ENCODE results near the gene FBXO46.
A peak's percentile ranks its signal among the peaks of the same experiment; 100 is the strongest.

FBXO46 gene

GRCh38 chr19:45730368-45731288 lies at the start of gene FBXO46:
TSS of gene FBXO46 (minus strand) at chr19:45730896. CDS start at chr19:45713495, 17,401 bp downstream.
- DNase-seq: peak; percentile 82 to 93

- DNase-seq: no peak
Measured at GRCh38 chr19:45780146-45780447, 49.4 kb upstream of the FBXO46 start.

GRCh38 chr19:45779231-45780145 lies 48.8 kb upstream of the FBXO46 start:
- no peak for DNase-seq

GRCh38 chr19:45778010-45778661 lies 47.4 kb upstream of the FBXO46 start:
- no peak for DNase-seq

GRCh38 chr19:45777395-45777961 lies 46.8 kb upstream of the FBXO46 start:
- DNase-seq: no peak

- no peak for DNase-seq
Measured at GRCh38 chr19:45774765-45775164, 44.1 kb upstream of the FBXO46 start.

- no peak for DNase-seq
Measured at GRCh38 chr19:45773384-45773783, 42.7 kb upstream of the FBXO46 start.

GRCh38 chr19:45772912-45773311 lies 42.2 kb upstream of the FBXO46 start:
- no peak for DNase-seq

GRCh38 chr19:45772130-45772840 lies 41.6 kb upstream of the FBXO46 start:
- no peak for DNase-seq

GRCh38 chr19:45771311-45771933 lies 40.7 kb upstream of the FBXO46 start:
- DNase-seq: no peak

- no peak for DNase-seq
Measured at GRCh38 chr19:45770192-45771101, 39.8 kb upstream of the FBXO46 start.

- no peak for DNase-seq
Measured at GRCh38 chr19:45769821-45770191, 39.1 kb upstream of the FBXO46 start.

GRCh38 chr19:45768984-45769782 lies 38.5 kb upstream of the FBXO46 start, which contains the start of gene SIX5:
TSS of gene SIX5 (minus strand) at chr19:45769252. CDS start at chr19:45768844, 408 bp downstream.
- DNase-seq: no peak

GRCh38 chr19:45768655-45768983 lies 37.9 kb upstream of the FBXO46 start:
- no peak for DNase-seq

- DNase-seq: no peak
Measured at GRCh38 chr19:45767881-45768654, 37.4 kb upstream of the FBXO46 start.

- DNase-seq: no peak
Measured at GRCh38 chr19:45767410-45767880, 36.7 kb upstream of the FBXO46 start.

GRCh38 chr19:45766869-45767346 lies 36.2 kb upstream of the FBXO46 start:
- DNase-seq: no peak

- DNase-seq: no peak
Measured at GRCh38 chr19:45766296-45766868, 35.7 kb upstream of the FBXO46 start.
